GM21367 (cell line): Measurements from ENCODE around the gene MAP4K5.

Source experiments
- ATAC-seq: cut with Tn5 transposase; IDR thresholded peaks from one replicate; pipeline ENCODE4 v1.9.1; 2021; ENCODE audit not compliant: unreplicated experiment

Gene MAP4K5

GRCh38 chr14:50477760-50478159 lies 54.6 kb downstream of the MAP4K5 start:
- ATAC-seq: no peak

- no peak for ATAC-seq
Measured at GRCh38 chr14:50476134-50476533, 56.2 kb downstream of the MAP4K5 start.

- ATAC-seq: no peak
Measured at GRCh38 chr14:50475460-50475859, 56.9 kb downstream of the MAP4K5 start.

- ATAC-seq: no peak
Measured at GRCh38 chr14:50471838-50472465, 60.4 kb downstream of the MAP4K5 start.

- ATAC-seq: no peak
Measured at GRCh38 chr14:50469982-50470381, 62.4 kb downstream of the MAP4K5 start.

- ATAC-seq: no peak
Measured at GRCh38 chr14:50462111-50462510, 70.3 kb downstream of the MAP4K5 start.

- ATAC-seq: no peak
Measured at GRCh38 chr14:50453869-50454268, 78.5 kb downstream of the MAP4K5 start.

- ATAC-seq: no peak
Measured at GRCh38 chr14:50452979-50453705, 79.2 kb downstream of the MAP4K5 start.

GRCh38 chr14:50452296-50452695 lies 80.1 kb downstream of the MAP4K5 start:
- ATAC-seq: no peak

- ATAC-seq: no peak
Measured at GRCh38 chr14:50451854-50452253, 80.5 kb downstream of the MAP4K5 start.

GRCh38 chr14:50447461-50447860 lies 84.9 kb downstream of the MAP4K5 start:
- no peak for ATAC-seq

- no peak for ATAC-seq
Measured at GRCh38 chr14:50434528-50434927, 97.8 kb downstream of the MAP4K5 start.

GRCh38 chr14:50432131-50432530 lies 100.2 kb downstream of the MAP4K5 start:
- no peak for ATAC-seq

- ATAC-seq: no peak
Measured at GRCh38 chr14:50425816-50426215, 106.6 kb downstream of the MAP4K5 start.

GRCh38 chr14:50425105-50425504 lies 107.3 kb downstream of the MAP4K5 start:
- no peak for ATAC-seq

- ATAC-seq: no peak
Measured at GRCh38 chr14:50423529-50423928, 108.8 kb downstream of the MAP4K5 start.

GRCh38 chr14:50421499-50421898 lies 110.9 kb downstream of the MAP4K5 start:
- ATAC-seq: no peak

- no peak for ATAC-seq
Measured at GRCh38 chr14:50417853-50418252, 114.5 kb downstream of the MAP4K5 start.

- ATAC-seq: no peak
Measured at GRCh38 chr14:50410921-50411320, 121.4 kb downstream of the MAP4K5 start.

- ATAC-seq: no peak
Measured at GRCh38 chr14:50410071-50410470, 122.3 kb downstream of the MAP4K5 start.

GRCh38 chr14:50407111-50407812 lies 125.1 kb downstream of the MAP4K5 start:
- ATAC-seq: no peak

- ATAC-seq: no peak
Measured at GRCh38 chr14:50403419-50403818, 128.9 kb downstream of the MAP4K5 start.
